CD14-positive monocyte (primary cell): Measurements from ENCODE around the gene MUSK. TPM values are rescaled to one million over a fixed set of nuclear protein-coding genes. Genes with fewer than 3 reads are reported as not detected.
A peak's percentile ranks its signal among the peaks of the same experiment; 100 is the strongest.

Source experiments
- DNase-seq, 3 donors: peaks; one replicate each; pipeline ENCODE4 v3.0.0-alpha.2; 2011 to 2022
- H2AFZ ChIP-seq: 2 replicates; pipeline ENCODE4 v1.6.0; 2012; ENCODE audit warnings: mild to moderate bottlenecking, low read depth, low read length, inconsistent platforms; ENCODE audit not compliant: insufficient read depth, poor library complexity, severe bottlenecking
- H3K27ac ChIP-seq, 2 donors: 1 replicate in 1 of 2; 2 replicates in 1 of 2; pipeline ENCODE4 v1.5.1; 2012 to 2013; ENCODE audit warnings: low read length in 2 of 2, control low read depth in 1 of 2, inconsistent platforms in 1 of 2, low read depth in 1 of 2, mild to moderate bottlenecking in 1 of 2
- H3K27me3 ChIP-seq, 2 donors: one replicate each; pipeline versions ENCODE4 v1.6.0 to v1.6.1; 2011 to 2013; ENCODE audit warnings: low read length in 2 of 2; ENCODE audit not compliant: control insufficient read depth in 2 of 2, insufficient read depth in 2 of 2
- H3K36me3 ChIP-seq, 2 donors: replicated peaks in 1 of 2; 1 replicate in 1 of 2; 2 replicates in 1 of 2; pipeline versions ENCODE4 v1.5.1 to v1.6.1; 2012 to 2013; ENCODE audit warnings: low read length in 2 of 2, control low read depth in 1 of 2, inconsistent platforms in 1 of 2, mild to moderate bottlenecking in 1 of 2; ENCODE audit not compliant: insufficient read depth in 2 of 2, control insufficient read depth in 1 of 2
- H3K4me1 ChIP-seq, 2 donors: 1 replicate in 1 of 2; 2 replicates in 1 of 2; pipeline versions ENCODE4 v1.5.1 to v1.6.1; 2012 to 2013; ENCODE audit warnings: low read length in 2 of 2, control low read depth in 1 of 2, inconsistent platforms in 1 of 2, mild to moderate bottlenecking in 1 of 2, moderate library complexity in 1 of 2; ENCODE audit not compliant: insufficient read depth in 2 of 2, control insufficient read depth in 1 of 2
- H3K4me2 ChIP-seq: replicated peaks from 2 replicates; pipeline ENCODE3; 2012; ENCODE audit warnings: low read length, moderate library complexity, mild to moderate bottlenecking; ENCODE audit not compliant: poor library complexity, severe bottlenecking; ENCODE audit errors: extremely low read depth
- H3K4me3 ChIP-seq, 3 experiments: fragments of 200-600 bp in 1 of 3; sonication (generic) in 1 of 3; replicated peaks in 1 of 3; 1 replicate in 2 of 3; 2 replicates in 1 of 3; pipeline ENCODE4 v1.5.1; 2011 to 2013; ENCODE audit warnings: low read length in 3 of 3, mild to moderate bottlenecking in 3 of 3, control low read depth in 2 of 3, low read depth in 2 of 3, inconsistent platforms in 1 of 3, moderate library complexity in 1 of 3
- H3K79me2 ChIP-seq: 2 replicates; pipeline ENCODE4 v1.6.0; 2012; ENCODE audit warnings: mild to moderate bottlenecking, control low read depth, inconsistent platforms, low read length, moderate library complexity; ENCODE audit not compliant: insufficient read depth
- H3K9ac ChIP-seq: 2 replicates; pipeline ENCODE4 v1.6.0; 2017; ENCODE audit warnings: low read length, mild to moderate bottlenecking; ENCODE audit not compliant: insufficient read depth, poor library complexity, severe bottlenecking
- H3K9me3 ChIP-seq, 2 donors: replicated peaks in 1 of 2; 1 replicate in 1 of 2; 2 replicates in 1 of 2; pipeline versions ENCODE4 v1.5.1 to v1.6.1; 2012 to 2013; ENCODE audit warnings: low read length in 2 of 2, control low read depth in 1 of 2; ENCODE audit not compliant: control insufficient read depth in 1 of 2, insufficient read depth in 1 of 2
- H4K20me1 ChIP-seq: 2 replicates; pipeline ENCODE4 v1.6.0; 2012; ENCODE audit warnings: mild to moderate bottlenecking, low read length, control low read depth, moderate library complexity; ENCODE audit not compliant: insufficient read depth
- H3K27ac Mint-ChIP-seq, 7 donors: one replicate each; pipeline ENCODE4 v1.8.0; 2020; ENCODE audit warnings: mild to moderate bottlenecking in 7 of 7, mixed read lengths in 7 of 7, moderate library complexity in 6 of 7, inconsistent platforms in 2 of 7
- H3K27me3 Mint-ChIP-seq, 3 donors: one replicate each; pipeline ENCODE4 v1.8.0; 2021 to 2022; ENCODE audit warnings: low read depth in 3 of 3, mild to moderate bottlenecking in 3 of 3, mixed read lengths in 3 of 3, moderate library complexity in 3 of 3, inconsistent platforms in 1 of 3
- H3K36me3 Mint-ChIP-seq, 2 donors: one replicate each; pipeline ENCODE4 v1.8.0; 2020; ENCODE audit warnings: mixed read lengths in 2 of 2, inconsistent platforms in 1 of 2, mild to moderate bottlenecking in 1 of 2
- H3K4me1 Mint-ChIP-seq: one replicate; pipeline ENCODE4 v1.8.0; 2020; ENCODE audit warnings: mild to moderate bottlenecking, mixed read lengths
- H3K4me3 Mint-ChIP-seq, 2 donors: one replicate each; pipeline ENCODE4 v1.8.0; 2020; ENCODE audit warnings: mild to moderate bottlenecking in 2 of 2, mixed read lengths in 2 of 2, moderate library complexity in 1 of 2
- H3K9me3 Mint-ChIP-seq, 7 donors: one replicate each; pipeline ENCODE4 v1.8.0; 2020 to 2022; ENCODE audit warnings: mixed read lengths in 7 of 7, mild to moderate bottlenecking in 6 of 7, moderate library complexity in 6 of 7, inconsistent platforms in 2 of 7
- WGBS: methylation state at CpG from one replicate; pipeline ENCODE4 v1.1.5; 2013; ENCODE audit warnings: missing lambda C conversion rate; ENCODE audit not compliant: insufficient coverage; 5-methylcytosine and 5-hydroxymethylcytosine counted together
- intact Hi-C, 2 donors: fragments of 100-400 bp; cut with micrococcal nuclease; formaldehyde crosslinking; loops; one replicate each; pipeline versions ENCODE4 v1.15.0 to v1.15.1; 2023
- polyA plus RNA-seq, 3 donors: library from polyadenylated mRNA; depleted of rRNA in 1 of 3; unstranded in 2 of 3; stranded (reverse) in 1 of 3; fragments of 300-500 nt in 2 of 3; fragments of >200 nt in 1 of 3; fragmentation: Illumina TruSeq in 2 of 3; gene quantifications; 1 replicate in 2 of 3; 2 replicates in 1 of 3; pipeline ENCODE4 v1.2.3, GENCODE V29; 2012 to 2021
- TF ChIP-seq, protein P1 (sequence below): fragments of 200-600 bp; IDR thresholded peaks from one replicate; pipeline ENCODE4 v1.8.0; 2022; ENCODE audit warnings: antibody characterized with exemption, mild to moderate bottlenecking

The MUSK gene
- polyA plus RNA-seq, 3 donors, result not detected

DNA sequence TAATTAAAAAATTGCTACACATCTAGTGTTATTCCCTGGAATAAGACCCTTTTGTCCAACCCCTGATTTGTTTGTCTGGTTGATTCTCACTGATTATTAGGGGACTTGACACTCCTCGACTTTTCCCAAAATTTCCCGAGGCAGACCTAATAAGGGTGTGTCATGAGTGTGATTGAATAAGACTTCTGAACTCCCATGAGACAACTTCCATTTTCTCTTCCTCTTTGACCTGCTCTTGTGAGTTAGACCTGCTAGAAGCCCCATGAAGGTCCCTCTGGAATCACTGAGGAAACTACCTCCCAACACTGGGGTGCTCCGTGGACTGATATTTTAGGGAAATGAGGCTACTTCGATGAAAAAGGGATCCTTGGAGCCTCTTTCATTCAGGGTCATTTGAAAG is 83.4 kb downstream of the MUSK start:
- no peaks in the 10 kb centered on the region for H3K4me1 ChIP-seq
- H3K9me3 ChIP-seq, result no peaks in the 10 kb centered on the region
- Mint-ChIP-seq H3K4me1 (peaks cover 7% of the 10 kb centered on the region), H3K4me3 (no peak overlapping the region), H3K27me3 (peaks cover 2 to 3% (median 3%) of the 10 kb centered on the region in 3 donors), H3K27ac (no peak overlapping the region), H3K9me3 (peaks cover 0 to 3% (median 0%) of the 10 kb centered on the region in 7 donors), H3K36me3 (no peaks in the 10 kb centered on the region)
- H3K36me3 ChIP-seq, result no peaks in the 10 kb centered on the region
- intact Hi-C loops, result no loop called here
- H3K4me3 ChIP-seq, result no peak overlapping the region
- no peak overlapping the region for H3K9ac ChIP-seq
- no peak for DNase-seq
- no peak overlapping the region for H3K4me2 ChIP-seq
- no peaks in the 10 kb centered on the region for H3K27me3 ChIP-seq
- H4K20me1 ChIP-seq, result no peaks in the 10 kb centered on the region
- 100% methylated on average over 1 of the region's 4 CpGs for WGBS
- TF ChIP-seq, protein P1, sequence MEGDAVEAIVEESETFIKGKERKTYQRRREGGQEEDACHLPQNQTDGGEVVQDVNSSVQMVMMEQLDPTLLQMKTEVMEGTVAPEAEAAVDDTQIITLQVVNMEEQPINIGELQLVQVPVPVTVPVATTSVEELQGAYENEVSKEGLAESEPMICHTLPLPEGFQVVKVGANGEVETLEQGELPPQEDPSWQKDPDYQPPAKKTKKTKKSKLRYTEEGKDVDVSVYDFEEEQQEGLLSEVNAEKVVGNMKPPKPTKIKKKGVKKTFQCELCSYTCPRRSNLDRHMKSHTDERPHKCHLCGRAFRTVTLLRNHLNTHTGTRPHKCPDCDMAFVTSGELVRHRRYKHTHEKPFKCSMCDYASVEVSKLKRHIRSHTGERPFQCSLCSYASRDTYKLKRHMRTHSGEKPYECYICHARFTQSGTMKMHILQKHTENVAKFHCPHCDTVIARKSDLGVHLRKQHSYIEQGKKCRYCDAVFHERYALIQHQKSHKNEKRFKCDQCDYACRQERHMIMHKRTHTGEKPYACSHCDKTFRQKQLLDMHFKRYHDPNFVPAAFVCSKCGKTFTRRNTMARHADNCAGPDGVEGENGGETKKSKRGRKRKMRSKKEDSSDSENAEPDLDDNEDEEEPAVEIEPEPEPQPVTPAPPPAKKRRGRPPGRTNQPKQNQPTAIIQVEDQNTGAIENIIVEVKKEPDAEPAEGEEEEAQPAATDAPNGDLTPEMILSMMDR, result no peak
- H2AFZ ChIP-seq, result no peak overlapping the region
- H3K27ac ChIP-seq, result no peak overlapping the region
- no peaks in the 10 kb centered on the region for H3K79me2 ChIP-seq

DNA sequence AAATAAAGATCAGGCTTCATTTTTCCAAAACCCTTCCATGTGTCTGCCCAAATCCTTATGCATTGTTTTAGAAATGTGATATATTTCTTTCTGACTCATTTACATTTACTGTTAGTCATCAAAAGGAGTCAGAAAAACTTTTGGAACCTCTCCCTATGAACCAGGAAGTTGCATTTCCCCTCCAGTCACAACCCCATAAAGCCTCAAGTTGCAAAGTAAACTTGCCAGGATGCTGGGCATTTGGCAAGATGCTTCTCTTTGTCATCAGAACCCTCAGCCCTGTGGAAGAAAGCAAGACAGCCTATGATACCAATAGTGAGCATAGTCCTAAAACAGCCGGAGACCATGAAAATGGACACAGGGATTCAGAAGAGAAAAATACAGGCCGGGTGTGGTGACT is 84.2 kb downstream of the MUSK start:
- WGBS, result 100% methylated on average over 2 of the region's 2 CpGs
- no peak overlapping the region for H3K9ac ChIP-seq
- intact Hi-C loops, result no loop called here

More for the DNA sequence above, 84.2 kb downstream of the MUSK start:
- no peak overlapping the region for H3K4me2 ChIP-seq
- Mint-ChIP-seq H3K27me3 (peaks cover 2 to 3% (median 2%) of the 10 kb centered on the region in 3 donors), H3K36me3 (no peaks in the 10 kb centered on the region), H3K4me1 (peaks cover 7% of the 10 kb centered on the region), H3K4me3 (no peak overlapping the region), H3K27ac (no peak overlapping the region), H3K9me3 (peaks cover 0 to 3% (median 0%) of the 10 kb centered on the region in 7 donors)
- DNase-seq, result peak in 1 of 3 donors; percentile 51
- H3K4me1 ChIP-seq, result no peaks in the 10 kb centered on the region
- TF ChIP-seq, protein P1, result no peak
- H3K27ac ChIP-seq, result no peak overlapping the region
- no peaks in the 10 kb centered on the region for H4K20me1 ChIP-seq
- H3K27me3 ChIP-seq, result no peaks in the 10 kb centered on the region
- no peak overlapping the region for H2AFZ ChIP-seq
- no peaks in the 10 kb centered on the region for H3K79me2 ChIP-seq
- H3K36me3 ChIP-seq, result no peaks in the 10 kb centered on the region
- H3K9me3 ChIP-seq, result no peaks in the 10 kb centered on the region
- no peak overlapping the region for H3K4me3 ChIP-seq
